Naive B cell (primary cell): ENCODE measurements around the gene CD19. TPM values are rescaled to one million over a fixed set of nuclear protein-coding genes. Genes with fewer than 3 reads are reported as not detected.
"Not testable (repeated sequence)": the region's sequence is repeated elsewhere in the genome, so short reads cannot be mapped to it uniquely, and the experiment has no call there.

ENCODE experiments used
- ATAC-seq, 2 donors: fragments of 150-1000 bp; cut with Tn5 transposase; 2 replicates each; pipeline ENCODE4 v1.10.0; 2021; ENCODE audit warnings: low read depth in 2 of 2, mild to moderate bottlenecking in 2 of 2, moderate library complexity in 2 of 2
- DNase-seq: peaks from one replicate; pipeline ENCODE4 v3.0.0; 2022
- H3K27ac Mint-ChIP-seq, 6 donors: one replicate each; pipeline ENCODE4 v1.8.0; 2020 to 2022; ENCODE audit warnings: mild to moderate bottlenecking in 6 of 6, mixed read lengths in 6 of 6, moderate library complexity in 5 of 6, inconsistent platforms in 2 of 6
- H3K27me3 Mint-ChIP-seq, 3 donors: one replicate each; pipeline ENCODE4 v1.8.0; 2021 to 2022; ENCODE audit warnings: mixed read lengths in 3 of 3, mild to moderate bottlenecking in 1 of 3
- H3K36me3 Mint-ChIP-seq, 2 donors: one replicate each; pipeline ENCODE4 v1.8.0; 2020 to 2022; ENCODE audit warnings: mixed read lengths in 2 of 2, inconsistent platforms in 1 of 2, mild to moderate bottlenecking in 1 of 2
- H3K4me1 Mint-ChIP-seq, 3 donors: one replicate each; pipeline ENCODE4 v1.8.0; 2020 to 2022; ENCODE audit warnings: mixed read lengths in 3 of 3, inconsistent platforms in 1 of 3, mild to moderate bottlenecking in 1 of 3, moderate library complexity in 1 of 3
- H3K4me3 Mint-ChIP-seq, 8 donors: one replicate each; pipeline ENCODE4 v1.8.0; 2020 to 2022; ENCODE audit warnings: mild to moderate bottlenecking in 8 of 8, mixed read lengths in 8 of 8, moderate library complexity in 8 of 8, inconsistent platforms in 2 of 8
- H3K9me3 Mint-ChIP-seq, 7 donors: one replicate each; pipeline ENCODE4 v1.8.0; 2020 to 2022; ENCODE audit warnings: mixed read lengths in 7 of 7, mild to moderate bottlenecking in 5 of 7, inconsistent platforms in 2 of 7, moderate library complexity in 1 of 7
- polyA plus RNA-seq, 6 donors: library from polyadenylated mRNA; unstranded; fragments of 300-500 nt; fragmentation: Illumina TruSeq; gene quantifications; one replicate each; pipeline ENCODE4 v1.2.3, GENCODE V29; 2021; ENCODE audit warnings: low read depth in 6 of 6

CD19 gene
- polyA plus RNA-seq, 6 donors from 2014 or later, result 280 to 597 (median 354) TPM

DNA sequence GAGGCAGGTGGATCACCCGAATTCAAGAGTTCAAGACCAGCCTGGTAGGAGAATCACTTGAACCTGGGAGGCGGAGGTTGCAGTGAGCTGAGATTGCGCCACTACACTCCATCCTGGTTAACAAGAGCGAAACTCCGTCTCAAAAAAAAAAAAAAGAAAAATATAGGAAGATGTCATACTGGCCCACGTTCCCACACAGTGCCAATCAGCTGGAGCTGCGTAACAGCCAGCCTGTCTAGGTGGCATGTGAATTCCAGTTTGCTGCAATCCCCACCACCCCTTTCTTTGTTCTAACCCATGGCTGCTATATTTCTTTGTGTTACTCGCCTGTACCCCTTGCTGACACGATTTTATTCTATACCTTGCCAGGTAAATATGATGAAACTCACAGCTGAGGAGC, 26.4 kb downstream of the CD19 start:
- no peaks in the 10 kb centered on the region for H3K27me3 Mint-ChIP-seq
- peaks cover 12 to 17% of the 10 kb centered on the region in 2 donors for H3K36me3 Mint-ChIP-seq
- DNase-seq (no peak), ATAC-seq (no peak)
- H3K4me3 Mint-ChIP-seq, result no peak overlapping the region
- H3K9me3 Mint-ChIP-seq, result peaks cover 0 to 1% (median 0%) of the 10 kb centered on the region in 7 donors
- H3K27ac Mint-ChIP-seq, result no peak overlapping the region
- H3K4me1 Mint-ChIP-seq, result peaks cover 3 to 11% (median 6%) of the 10 kb centered on the region in 3 donors

DNA sequence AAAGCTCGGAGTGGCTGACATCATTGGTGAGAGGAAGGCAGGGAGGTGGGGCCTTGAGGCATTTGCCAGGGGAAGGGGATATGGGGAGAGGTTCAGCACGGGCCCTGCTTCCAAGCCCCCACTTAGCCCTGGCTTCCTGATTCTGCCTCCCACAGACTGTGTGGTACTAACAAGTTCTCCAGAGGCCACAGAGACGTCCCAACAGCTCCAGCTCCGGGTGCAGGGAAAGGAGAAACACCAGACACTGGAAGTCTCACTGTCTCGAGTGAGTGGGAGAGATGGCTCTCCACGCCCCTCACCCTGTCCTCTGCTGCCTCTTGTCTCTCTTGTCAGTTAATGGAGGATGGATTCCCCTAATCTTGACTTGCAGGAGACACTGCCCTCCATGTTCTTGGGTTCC, 27.1 kb downstream of the CD19 start:
- DNase-seq (no peak), ATAC-seq (no peak)
- Mint-ChIP-seq H3K27me3 (no peaks in the 10 kb centered on the region), H3K4me1 (peaks cover 0 to 11% (median 6%) of the 10 kb centered on the region in 3 donors), H3K27ac (peak overlapping the region in 1 of 6 donors; percentile 38), H3K36me3 (peaks cover 12 to 17% of the 10 kb centered on the region in 2 donors), H3K9me3 (peaks cover 0 to 1% (median 0%) of the 10 kb centered on the region in 7 donors), H3K4me3 (no peak overlapping the region)

DNA sequence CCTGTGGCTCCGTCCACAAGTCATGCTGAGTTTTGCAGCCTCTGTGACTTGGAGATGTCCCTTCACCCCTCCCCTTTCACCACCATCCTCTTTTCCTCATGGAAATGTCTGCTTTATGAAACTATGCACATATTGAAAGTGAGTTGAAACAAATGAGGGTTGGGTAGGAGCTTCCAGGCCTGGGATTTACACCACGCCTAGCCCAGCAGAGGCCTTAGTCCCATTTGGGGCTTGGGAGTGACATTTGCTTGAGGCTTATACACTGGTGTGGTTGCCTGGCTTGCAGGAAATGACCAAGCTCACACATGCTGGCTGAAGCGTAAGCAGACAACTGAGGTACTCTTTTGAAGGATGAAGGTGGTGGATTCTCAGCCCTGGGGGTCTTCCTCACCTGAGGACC, 32.3 kb downstream of the CD19 start:
- Mint-ChIP-seq H3K36me3 (peaks cover 0 to 6% of the 10 kb centered on the region in 2 donors), H3K27me3 (no peaks in the 10 kb centered on the region), H3K27ac (no peak overlapping the region), H3K4me1 (no peaks in the 10 kb centered on the region), H3K9me3 (no peaks in the 10 kb centered on the region), H3K4me3 (no peak overlapping the region)
- DNase-seq (no peak), ATAC-seq (no peak)

DNA sequence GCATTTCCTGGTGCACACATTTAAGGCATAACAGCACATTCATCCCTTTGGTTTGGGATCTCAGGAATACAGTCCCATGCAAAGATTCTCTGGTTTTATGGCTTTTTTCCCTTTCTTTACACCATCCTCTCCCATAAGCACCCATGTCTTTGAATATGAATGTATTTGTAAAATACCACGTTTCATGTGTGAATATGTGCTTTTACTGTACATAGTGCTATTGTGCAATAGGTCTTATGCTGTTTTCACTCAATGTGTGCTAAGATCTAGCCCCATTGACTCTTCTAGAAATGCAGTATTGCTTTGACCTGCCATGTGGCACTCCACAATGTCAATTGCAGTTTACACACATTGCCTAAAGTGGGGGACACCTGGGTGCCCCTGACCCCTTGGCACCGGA, 32.7 kb downstream of the CD19 start:
- no peaks in the 10 kb centered on the region for H3K4me1 Mint-ChIP-seq
- DNase-seq, result no peak
- H3K9me3 Mint-ChIP-seq, result no peaks in the 10 kb centered on the region
- no peak overlapping the region for H3K27ac Mint-ChIP-seq
- no peak for ATAC-seq
- no peaks in the 10 kb centered on the region for H3K27me3 Mint-ChIP-seq
- H3K4me3 Mint-ChIP-seq, result no peak overlapping the region
- peaks cover 0 to 6% of the 10 kb centered on the region in 2 donors for H3K36me3 Mint-ChIP-seq

DNA sequence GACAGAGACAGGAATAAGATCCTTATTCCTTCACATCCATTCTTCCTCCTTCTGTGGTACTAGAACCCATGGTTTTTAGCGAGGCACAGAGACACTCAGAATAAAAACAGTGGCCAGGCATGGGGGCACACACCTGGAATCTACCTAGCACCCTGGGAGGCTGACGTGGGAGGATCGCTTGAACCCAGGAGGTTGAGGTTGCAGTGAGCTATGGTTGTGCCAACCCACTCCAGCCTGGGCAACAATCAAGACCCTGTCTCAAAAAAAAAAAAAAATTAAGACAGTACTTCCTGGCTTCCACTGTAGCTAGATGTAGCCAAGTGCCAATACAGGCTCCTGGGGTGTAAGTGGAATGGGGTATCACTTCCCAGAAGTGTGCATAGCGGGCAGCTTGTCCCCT, 35.4 kb downstream of the CD19 start:
- Mint-ChIP-seq H3K4me1 (no peaks in the 10 kb centered on the region), H3K4me3 (no peak overlapping the region), H3K9me3 (no peaks in the 10 kb centered on the region), H3K27me3 (no peaks in the 10 kb centered on the region), H3K27ac (peak overlapping the region in 1 of 6 donors; percentile 89), H3K36me3 (no peaks in the 10 kb centered on the region)
- DNase-seq (no peak), ATAC-seq (no peak)

DNA sequence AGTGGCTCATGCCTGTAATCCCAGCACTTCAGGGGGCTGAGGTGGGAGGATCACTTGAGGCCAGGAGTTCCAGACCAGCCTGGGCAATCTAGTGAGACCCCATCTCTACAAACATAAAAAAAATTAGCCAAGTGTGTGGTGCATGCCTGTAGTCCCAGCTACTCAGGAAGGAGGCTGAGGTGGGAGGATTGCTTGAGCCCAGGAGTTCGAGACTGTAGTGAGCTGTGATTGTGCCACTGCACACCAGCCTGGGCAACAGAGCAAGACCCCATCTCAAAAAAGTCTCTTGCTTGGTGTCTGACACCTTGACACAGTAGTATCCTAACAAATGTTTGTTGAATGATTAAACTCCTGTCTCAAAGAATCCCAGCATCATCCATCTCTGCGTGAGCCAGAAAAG, 37.9 kb downstream of the CD19 start:
- H3K4me3 Mint-ChIP-seq, result not testable (repeated sequence)

DNA sequence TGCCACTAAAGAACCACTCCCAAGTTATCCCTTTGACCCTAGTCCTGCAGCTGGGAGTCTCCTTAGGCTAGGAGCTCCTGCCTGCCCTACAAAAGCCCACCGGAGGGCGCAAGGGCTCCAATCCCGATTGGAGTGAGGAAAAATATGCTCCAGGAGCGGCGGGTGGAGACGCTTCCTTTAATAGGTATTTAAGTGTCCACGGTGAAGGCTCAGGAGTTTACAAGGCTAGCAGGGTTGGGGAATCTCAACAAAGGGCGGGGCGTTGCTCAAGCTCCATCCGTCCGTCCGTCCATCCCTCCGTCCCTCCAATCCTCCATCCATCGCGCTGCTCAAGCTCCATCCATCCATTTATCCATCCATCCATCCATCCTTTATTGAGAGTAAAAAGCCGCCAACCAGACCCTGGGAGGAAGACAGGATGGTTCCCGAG, 42.3 kb downstream of the CD19 start:
- H3K4me3 Mint-ChIP-seq, result peak overlapping the region; percentile 95 to 100 (median 98)
- H3K27ac Mint-ChIP-seq, result peak overlapping the region; percentile 98 to 99 (median 99)
- ATAC-seq, result peak in 1 of 2 donors; percentile 5
- H3K4me1 Mint-ChIP-seq, result peaks cover 28 to 46% (median 38%) of the 10 kb centered on the region in 3 donors
- no peaks in the 10 kb centered on the region for H3K27me3 Mint-ChIP-seq
- peaks cover 4 to 8% of the 10 kb centered on the region in 2 donors for H3K36me3 Mint-ChIP-seq
- no peaks in the 10 kb centered on the region for H3K9me3 Mint-ChIP-seq
- no peak for DNase-seq

More for the DNA sequence above, 37.9 kb downstream of the CD19 start:
- Mint-ChIP-seq H3K27ac (peak overlapping the region in 1 of 6 donors; percentile 87), H3K4me1 (peaks cover 7 to 10% (median 9%) of the 10 kb centered on the region in 3 donors)
- H3K9me3 Mint-ChIP-seq, H3K36me3 Mint-ChIP-seq, ATAC-seq, DNase-seq, H3K27me3 Mint-ChIP-seq: not testable (repeated sequence)

DNA sequence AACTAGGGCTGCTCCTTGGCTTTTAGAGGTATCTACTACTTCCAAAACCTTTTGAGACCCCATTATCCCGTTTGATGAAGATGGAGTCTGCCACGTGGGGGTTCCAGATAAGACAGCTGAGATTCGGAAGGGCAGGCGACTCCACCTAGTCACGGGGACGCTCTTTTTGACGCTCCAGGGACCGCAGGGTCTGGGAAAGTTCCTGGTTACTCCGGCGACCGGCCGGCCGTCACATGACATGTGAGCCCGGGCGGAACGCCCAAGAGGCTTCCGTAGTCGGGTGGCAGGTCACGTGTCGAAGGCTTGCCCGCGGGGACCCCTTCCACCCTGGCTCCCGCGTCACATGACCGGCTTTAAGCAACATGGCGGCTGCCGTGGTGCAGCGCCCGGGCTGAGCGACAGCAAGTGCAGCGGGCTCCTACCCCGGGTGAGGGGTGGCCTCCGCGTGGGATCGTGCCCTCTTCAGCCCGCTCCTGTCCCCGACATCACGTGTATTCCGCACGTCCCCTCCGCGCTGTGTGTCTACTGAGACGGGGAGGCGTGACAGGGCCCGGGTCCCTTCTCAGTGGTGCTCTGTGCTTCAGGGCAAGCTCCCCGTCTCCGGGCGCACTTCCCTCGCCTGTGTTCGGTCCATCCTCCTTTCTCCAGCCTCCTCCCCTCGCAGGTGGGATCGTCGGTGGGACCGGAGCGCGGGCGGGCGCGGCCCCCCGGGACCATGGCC, 42.8 kb downstream of the CD19 start, which contains the start of gene SPNS1:
Gene SPNS1 (plus strand): TSS at position 342 of the 721 bp plus-strand sequence. CDS start 374 bp downstream, at position 716.
- peak within 1 kb of the TSS; percentile 95 to 100 (median 98) for H3K4me3 Mint-ChIP-seq
- peaks cover 4 to 8% of the 10 kb centered on the region in 2 donors for H3K36me3 Mint-ChIP-seq
- ATAC-seq (peak; percentile 94), DNase-seq (peak; percentile 93)
- H3K27ac Mint-ChIP-seq, result peak within 1 kb of the TSS; percentile 98 to 99 (median 99)
- peaks cover 28 to 46% (median 38%) of the 10 kb centered on the region in 3 donors for H3K4me1 Mint-ChIP-seq
- H3K27me3 Mint-ChIP-seq, result no peaks in the 10 kb centered on the region
- no peaks in the 10 kb centered on the region for H3K9me3 Mint-ChIP-seq

DNA sequence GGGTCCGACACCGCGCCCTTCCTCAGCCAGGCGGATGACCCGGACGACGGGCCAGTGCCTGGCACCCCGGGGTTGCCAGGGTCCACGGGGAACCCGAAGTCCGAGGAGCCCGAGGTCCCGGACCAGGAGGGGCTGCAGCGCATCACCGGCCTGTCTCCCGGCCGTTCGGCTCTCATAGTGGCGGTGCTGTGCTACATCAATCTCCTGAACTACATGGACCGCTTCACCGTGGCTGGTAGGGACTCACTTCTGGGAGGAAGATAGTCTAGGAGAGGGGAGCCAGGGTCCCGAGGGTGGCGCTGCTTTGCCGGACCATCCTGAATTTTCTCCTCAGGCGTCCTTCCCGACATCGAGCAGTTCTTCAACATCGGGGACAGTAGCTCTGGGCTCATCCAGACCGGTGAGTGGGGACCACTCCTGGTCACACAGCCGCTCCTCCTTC, 43.4 kb downstream of the CD19 start:
- Mint-ChIP-seq H3K27me3 (no peaks in the 10 kb centered on the region), H3K36me3 (peaks cover 4 to 8% of the 10 kb centered on the region in 2 donors), H3K9me3 (no peaks in the 10 kb centered on the region), H3K4me1 (peaks cover 28 to 46% (median 38%) of the 10 kb centered on the region in 3 donors), H3K27ac (peak overlapping the region; percentile 77 to 99 (median 97)), H3K4me3 (peak overlapping the region; percentile 95 to 100 (median 98))
- DNase-seq, result no peak
- no peak for ATAC-seq

DNA sequence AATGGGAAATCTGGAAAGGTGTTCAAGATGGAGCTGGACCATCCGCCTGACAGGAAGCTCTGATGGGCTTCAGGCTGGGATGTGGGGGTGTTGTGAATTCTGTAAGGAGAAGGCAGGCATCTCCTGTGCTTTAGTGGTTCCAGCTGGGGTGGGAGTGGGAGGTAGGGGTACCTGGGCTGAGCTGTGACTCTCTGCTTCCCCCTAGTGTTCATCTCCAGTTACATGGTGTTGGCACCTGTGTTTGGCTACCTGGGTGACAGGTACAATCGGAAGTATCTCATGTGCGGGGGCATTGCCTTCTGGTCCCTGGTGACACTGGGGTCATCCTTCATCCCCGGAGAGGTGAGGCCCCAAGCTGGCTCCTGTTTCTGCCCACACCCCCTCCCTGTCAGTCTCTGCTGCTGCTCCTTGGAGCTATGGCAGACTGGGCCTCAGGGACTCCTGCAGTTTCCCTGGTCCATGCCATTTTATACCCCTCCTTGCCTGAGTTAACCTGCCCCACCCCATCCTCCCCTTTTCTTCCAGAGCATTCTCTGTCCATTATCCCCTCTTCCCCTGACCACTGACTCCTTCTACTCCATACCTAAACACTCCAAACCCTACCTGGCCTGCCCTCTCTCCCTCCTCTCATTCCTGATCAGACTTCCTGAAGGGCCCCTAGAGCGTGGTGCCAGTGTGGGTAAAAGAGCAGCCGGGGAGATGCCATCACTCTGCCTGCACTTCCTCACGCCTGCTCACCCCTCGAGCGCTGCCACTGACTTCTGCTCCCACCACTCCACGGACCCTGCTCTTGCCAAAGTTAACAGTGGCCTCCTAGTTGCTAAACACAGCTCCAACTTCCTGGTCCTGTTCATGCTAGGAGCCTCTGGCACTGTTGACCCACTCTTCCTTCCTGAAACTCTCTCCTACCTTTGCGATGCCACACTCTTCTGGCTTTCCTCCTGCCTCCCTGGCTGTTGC, 46.2 kb downstream of the CD19 start:
- no peak for ATAC-seq
- peak; percentile 36 for DNase-seq
- H3K27me3 Mint-ChIP-seq, result no peaks in the 10 kb centered on the region
- H3K27ac Mint-ChIP-seq, result peak overlapping the region in 3 of 6 donors; percentile 21 to 80 (median 30)
- peaks cover 30 to 46% (median 38%) of the 10 kb centered on the region in 3 donors for H3K4me1 Mint-ChIP-seq
- H3K36me3 Mint-ChIP-seq, result peaks cover 4 to 21% of the 10 kb centered on the region in 2 donors
- peaks cover 0 to 4% (median 0%) of the 10 kb centered on the region in 7 donors for H3K9me3 Mint-ChIP-seq
- H3K4me3 Mint-ChIP-seq, result peak overlapping the region in 4 of 8 donors; percentile 25 to 79 (median 58)

DNA sequence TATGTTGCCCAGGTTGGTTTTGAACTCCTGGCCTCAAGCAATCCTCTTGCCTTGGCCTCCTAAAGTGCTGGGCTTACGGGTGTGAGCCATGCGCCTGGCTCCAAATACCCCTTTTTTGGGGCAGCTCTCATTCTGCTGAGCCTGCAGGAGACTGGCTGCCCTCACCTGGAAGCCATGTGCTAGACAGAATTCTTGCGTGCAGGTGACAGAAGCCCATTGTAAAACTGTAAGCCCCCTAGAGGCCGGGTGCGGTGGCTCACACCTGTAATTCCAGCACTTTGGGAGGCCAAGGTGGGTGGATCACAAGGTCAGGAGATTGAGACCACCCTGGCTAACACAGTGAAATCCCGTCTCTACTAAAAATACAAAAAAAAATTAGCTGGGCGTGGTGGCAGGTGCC, 48.6 kb downstream of the CD19 start:
- H3K27me3 Mint-ChIP-seq, H3K4me3 Mint-ChIP-seq, ATAC-seq, H3K9me3 Mint-ChIP-seq, DNase-seq: not testable (repeated sequence)
- Mint-ChIP-seq H3K4me1 (peaks cover 34 to 49% (median 40%) of the 10 kb centered on the region in 3 donors), H3K36me3 (peaks cover 12 to 35% of the 10 kb centered on the region in 2 donors), H3K27ac (peak overlapping the region in 1 of 6 donors; percentile 89)

DNA sequence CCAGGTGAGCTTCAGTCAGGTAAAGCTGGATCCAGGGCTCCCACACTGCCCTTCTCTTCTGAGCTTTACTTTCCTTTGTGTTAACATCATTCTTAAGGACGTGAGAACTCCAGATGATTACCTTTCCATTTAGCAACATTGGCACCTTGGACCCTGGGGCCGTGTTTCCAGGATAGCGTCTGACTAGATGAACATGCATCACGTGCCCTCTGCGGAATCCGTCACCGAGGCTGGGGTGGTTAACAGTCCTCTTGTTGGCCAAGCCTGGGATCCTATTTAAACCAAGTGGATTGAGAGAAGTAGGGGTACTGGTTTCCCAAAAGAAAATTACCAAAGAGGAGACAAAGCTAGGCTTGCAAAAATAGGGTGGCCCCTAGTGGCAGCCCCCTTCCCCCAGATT, 49.2 kb downstream of the CD19 start:
- peaks cover 12 to 35% of the 10 kb centered on the region in 2 donors for H3K36me3 Mint-ChIP-seq
- DNase-seq (no peak), ATAC-seq (no peak)
- H3K27ac Mint-ChIP-seq, result peak overlapping the region in 1 of 6 donors; percentile 57
- peaks cover 32 to 49% (median 39%) of the 10 kb centered on the region in 3 donors for H3K4me1 Mint-ChIP-seq
- H3K9me3 Mint-ChIP-seq, result peaks cover 0 to 4% (median 0%) of the 10 kb centered on the region in 7 donors
- peaks cover 0 to 12% (median 7%) of the 10 kb centered on the region in 3 donors for H3K27me3 Mint-ChIP-seq
- H3K4me3 Mint-ChIP-seq, result no peak overlapping the region

DNA sequence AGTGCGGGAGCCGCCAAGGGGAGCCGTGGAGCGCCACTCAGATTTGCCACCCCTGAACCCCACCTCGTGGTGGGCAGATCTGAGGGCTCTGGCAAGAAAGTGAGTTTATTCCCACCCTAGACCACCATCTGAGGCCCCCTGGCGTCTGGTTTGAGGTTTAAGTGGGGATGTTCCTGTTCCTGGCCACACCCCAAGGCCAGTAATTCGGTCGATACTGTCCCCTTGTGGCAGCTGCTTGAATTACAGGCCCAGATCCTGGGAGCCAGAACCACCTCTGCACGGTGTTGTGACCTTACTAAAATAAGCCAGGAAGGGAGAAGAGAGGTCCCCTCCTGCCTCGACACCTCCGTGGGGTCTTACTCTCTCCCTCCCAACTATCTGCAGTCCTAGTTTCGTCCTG, 49.7 kb downstream of the CD19 start:
- H3K4me1 Mint-ChIP-seq, result peaks cover 29 to 47% (median 39%) of the 10 kb centered on the region in 3 donors
- H3K27me3 Mint-ChIP-seq, result peaks cover 0 to 12% (median 7%) of the 10 kb centered on the region in 3 donors
- no peak overlapping the region for H3K4me3 Mint-ChIP-seq
- H3K9me3 Mint-ChIP-seq, result peaks cover 0 to 4% (median 0%) of the 10 kb centered on the region in 7 donors
- ATAC-seq (no peak), DNase-seq (no peak)
- no peak overlapping the region for H3K27ac Mint-ChIP-seq
- peaks cover 12 to 35% of the 10 kb centered on the region in 2 donors for H3K36me3 Mint-ChIP-seq
